A549 (cell line): Measurements from ENCODE around the gene FBXL15. TPM values are rescaled to one million over a fixed set of nuclear protein-coding genes. Genes with fewer than 3 reads are reported as not detected.

Experiments used
- ATAC-seq, 2 experiments: fragments of 200-7000 bp in 1 of 2; fragments of >200 bp in 1 of 2; cut with Nextera tagmentation in 1 of 2; cut with Tn5 transposase in 1 of 2; 3 replicates each; pipeline versions ENCODE4 v1.8.0 to v1.9.1; 2018 to 2020; ENCODE audit warnings: mild to moderate bottlenecking in 1 of 2, moderate library complexity in 1 of 2
- CTCF ChIA-PET: fragments of 300-600 bp; sonication (Branson Sonifier 250); formaldehyde crosslinking; extraction: SDS; loops from one replicate; lab custom pipeline; 2021; ENCODE audit warnings: antibody characterized with exemption, inconsistent platforms; lab: Yijun Ruan, JAX
- POLR2A ChIA-PET: fragments of 350-600 bp; formaldehyde crosslinking; extraction: SDS; loops from one replicate; lab custom pipeline; 2021; ENCODE audit warnings: antibody characterized with exemption, inconsistent platforms; lab: Yijun Ruan, JAX
- DNase-seq, 2 experiments: peaks; one replicate each; pipeline versions ENCODE4 v3.0.0 to v3.0.0-alpha.2; 2011 to 2016; ENCODE audit warnings: low read depth in 1 of 2, low spot score in 1 of 2
- FAIRE-seq: peaks from 2 replicates; lab custom pipeline; 2011; peaks lifted over from hg19 to GRCh38; lab: Jason Lieb, UNC
- H3K27ac ChIP-seq, 2 experiments: fragments of >200 bp; sonication (Bioruptor Twin); formaldehyde crosslinking; 3 replicates each; pipeline ENCODE4 v1.5.1; 2016 to 2017
- H3K4me1 ChIP-seq: fragments of >200 bp; sonication (Bioruptor Twin); formaldehyde crosslinking; 3 replicates; pipeline ENCODE4 v1.6.1; 2016
- H3K4me2 ChIP-seq: fragments of >200 bp; sonication (Bioruptor Twin); formaldehyde crosslinking; 3 replicates; pipeline ENCODE4 v1.6.1; 2016
- H3K4me3 ChIP-seq: fragments of >200 bp; sonication (Bioruptor Twin); formaldehyde crosslinking; 3 replicates; pipeline ENCODE4 v1.5.1; 2016
- H3K9me3 ChIP-seq: fragments of >200 bp; sonication (Bioruptor Twin); formaldehyde crosslinking; 3 replicates; pipeline ENCODE4 v1.6.1; 2016
- ATOH8 ChIP-seq: fragments of 250-450 bp; sonication (Bioruptor Pico); IDR thresholded peaks from 2 replicates; pipeline ENCODE4 v1.5.0; 2020; ENCODE audit warnings: low read depth, mild to moderate bottlenecking, moderate library complexity
- BCL3 ChIP-seq: fragments of >200 bp; sonication (Bioruptor Twin); formaldehyde crosslinking; IDR thresholded peaks from 3 replicates; pipeline ENCODE4 v1.6.1; 2016
- CBX2 ChIP-seq: fragments of 200-600 bp; sonication (generic); IDR thresholded peaks from 2 replicates; pipeline ENCODE4 v1.6.1; 2016; ENCODE audit warnings: low read depth, mild to moderate bottlenecking, borderline replicate concordance
- CHD2 ChIP-seq: fragments of 150-350 bp; IDR thresholded peaks from 2 replicates; pipeline ENCODE4 v1.6.1; 2014; ENCODE audit warnings: low read length; ENCODE audit not compliant: partially characterized antibody
- CTCF ChIP-seq: fragments of >200 bp; sonication (Bioruptor Twin); formaldehyde crosslinking; IDR thresholded peaks from 3 replicates; pipeline ENCODE4 v1.5.1; 2016
- EHMT2 ChIP-seq: fragments of 200-600 bp; sonication (generic); IDR thresholded peaks from 2 replicates; pipeline ENCODE4 v1.6.1; 2016; ENCODE audit warnings: antibody characterized with exemption, low read depth, mild to moderate bottlenecking, moderate library complexity
- ELK1 ChIP-seq: fragments of 150-350 bp; IDR thresholded peaks from 2 replicates; pipeline ENCODE4 v1.6.1; 2014; ENCODE audit warnings: low read depth, mild to moderate bottlenecking, low read length
- FOSL2 ChIP-seq, 2 experiments: fragments of 450-650 bp in 1 of 2; fragments of >200 bp in 1 of 2; sonication (Bioruptor Twin) in 1 of 2; formaldehyde crosslinking; IDR thresholded peaks; 2 replicates each; pipeline versions ENCODE4 v1.5.0 to v1.6.1; 2016 to 2020; ENCODE audit warnings: mild to moderate bottlenecking in 1 of 2, moderate library complexity in 1 of 2
- FOXS1 ChIP-seq: fragments of 250-450 bp; sonication (Bioruptor Pico); IDR thresholded peaks from 2 replicates; pipeline ENCODE4 v1.5.0; 2020; ENCODE audit warnings: mild to moderate bottlenecking, moderate library complexity
- HDAC2 ChIP-seq: fragments of 200-600 bp; sonication (generic); IDR thresholded peaks from 2 replicates; pipeline ENCODE4 v1.6.1; 2016
- HEYL ChIP-seq: fragments of 250-450 bp; sonication (Bioruptor Pico); IDR thresholded peaks from 2 replicates; pipeline ENCODE4 v1.8.0; 2021; ENCODE audit warnings: mild to moderate bottlenecking, moderate library complexity
- HMGXB4 ChIP-seq: fragments of 250-450 bp; sonication (Bioruptor Pico); IDR thresholded peaks from 2 replicates; pipeline ENCODE4 v1.5.0; 2021; ENCODE audit warnings: mild to moderate bottlenecking, moderate library complexity, borderline replicate concordance
- JUNB ChIP-seq: fragments of >200 bp; sonication (Bioruptor Twin); formaldehyde crosslinking; IDR thresholded peaks from 2 replicates; pipeline ENCODE4 v1.6.1; 2016
- MAZ ChIP-seq: fragments of 150-350 bp; IDR thresholded peaks from 2 replicates; pipeline ENCODE4 v1.6.1; 2014; ENCODE audit warnings: antibody characterized with exemption, low read depth, low read length, borderline replicate concordance
- NFE2L2 ChIP-seq: fragments of 150-350 bp; conservative IDR thresholded peaks from 2 replicates; pipeline ENCODE4 v1.6.1; 2014; ENCODE audit warnings: low read length
- POLR2AphosphoS2 ChIP-seq: conservative IDR thresholded peaks from 2 replicates; pipeline ENCODE4 v1.6.1; 2012; ENCODE audit warnings: low read length, improper control_type of control experiment, inconsistent platforms
- RAD21 ChIP-seq, 2 experiments: fragments of >200 bp in 1 of 2; sonication (Bioruptor Twin) in 1 of 2; formaldehyde crosslinking in 1 of 2; IDR thresholded peaks in 1 of 2; conservative IDR thresholded peaks in 1 of 2; 2 replicates in 1 of 2; 3 replicates in 1 of 2; pipeline ENCODE4 v1.6.1; 2012 to 2018; ENCODE audit warnings: inconsistent platforms in 1 of 2
- RARB ChIP-seq: fragments of 250-450 bp; sonication (Bioruptor Pico); IDR thresholded peaks from 2 replicates; pipeline ENCODE4 v1.8.0; 2021; ENCODE audit warnings: mild to moderate bottlenecking, moderate library complexity
- RCOR1 ChIP-seq: fragments of 150-350 bp; IDR thresholded peaks from 2 replicates; pipeline ENCODE4 v1.6.1; 2014; ENCODE audit warnings: antibody characterized with exemption, low read length, low read depth
- REST ChIP-seq: fragments of 200-600 bp; sonication (generic); IDR thresholded peaks from 2 replicates; pipeline ENCODE4 v1.6.1; 2016; ENCODE audit warnings: antibody characterized with exemption, mild to moderate bottlenecking, moderate library complexity
- RFX5 ChIP-seq: fragments of 450-650 bp; IDR thresholded peaks from 2 replicates; pipeline ENCODE4 v1.7.1; 2014; ENCODE audit warnings: antibody characterized with exemption, mild to moderate bottlenecking, moderate library complexity
- TP53 ChIP-seq: fragments of 250-450 bp; sonication (Bioruptor Pico); IDR thresholded peaks from 2 replicates; pipeline ENCODE4 v1.5.0; 2021; ENCODE audit warnings: mild to moderate bottlenecking, moderate library complexity
- WGBS: methylation state at CpG from one replicate; pipeline ENCODE4 v1.1.6; 2017; ENCODE audit errors: missing lambda C conversion rate; 5-methylcytosine and 5-hydroxymethylcytosine counted together
- polyA plus RNA-seq, 4 experiments: library from polyadenylated mRNA; depleted of rRNA in 3 of 4; stranded (reverse); fragments of >200 nt; fragmentation: RNase III in 1 of 4; extraction: RNeasy Plus Mini Kit Qiagen cat#74134 plus additional on column Dnase treatment in 1 of 4; gene quantifications; 2 replicates in 3 of 4; 3 replicates in 1 of 4; pipeline ENCODE4 v1.2.3, GENCODE V29; 2011 to 2017
- TF ChIP-seq, protein P1 (sequence below): IDR thresholded peaks from 2 replicates; pipeline ENCODE4 v1.6.1; 2012
- TF ChIP-seq, protein P2 (sequence below): fragments of >200 bp; sonication (Bioruptor Twin); formaldehyde crosslinking; IDR thresholded peaks from 2 replicates; pipeline ENCODE4 v1.6.1; 2016
- TF ChIP-seq, protein P3 (sequence below): IDR thresholded peaks from 2 replicates; pipeline ENCODE4 v1.6.1; 2012; ENCODE audit warnings: low read depth, borderline replicate concordance

Gene FBXL15
- polyA plus RNA-seq, 2 of the 4 experiments (the other 2 are of a cell fraction), result 4.8 to 9.4 TPM

DNA sequence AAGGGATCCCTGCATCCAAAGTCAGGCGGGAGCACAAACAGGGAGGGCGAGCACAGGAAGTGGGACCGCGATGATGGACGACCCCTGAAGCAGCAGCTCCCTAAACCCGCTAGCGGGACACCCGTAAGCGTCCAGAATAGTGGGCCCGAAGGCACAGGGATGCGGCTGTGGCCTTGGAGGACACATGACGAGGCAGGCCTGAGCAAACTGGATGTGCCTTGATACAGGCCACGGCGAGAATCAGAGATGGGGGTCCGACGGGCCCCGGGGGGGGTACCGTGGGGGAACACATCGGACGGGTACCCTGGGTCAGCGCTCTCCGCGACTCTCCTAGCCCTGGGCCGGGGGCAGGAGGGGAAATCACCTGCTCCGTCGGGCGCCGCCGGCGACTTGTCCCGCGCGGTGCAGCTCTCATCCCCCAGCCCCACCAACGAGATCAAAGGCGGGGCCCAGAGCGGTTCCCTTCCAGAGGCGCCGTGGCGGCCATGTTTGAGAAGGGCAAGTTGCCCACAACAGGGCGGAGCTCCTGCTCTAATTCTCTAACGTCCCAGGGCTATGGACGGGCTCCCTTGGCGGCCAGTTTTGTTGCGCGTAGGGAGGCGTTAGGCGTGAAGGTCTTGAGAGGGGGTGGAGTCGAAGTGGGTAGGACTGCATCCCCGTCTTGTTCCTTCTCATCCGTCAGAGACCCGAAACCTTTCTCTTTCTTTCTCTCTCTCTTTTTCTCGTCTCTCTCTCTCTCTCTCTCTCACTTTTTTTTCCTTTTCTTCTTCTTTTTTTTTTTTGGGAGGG is 11.7 kb downstream of the FBXL15 start, which contains the start of gene CUEDC2:
Gene CUEDC2 (minus strand): TSS at position 413 of the 789 bp plus-strand sequence. CDS start 7,386 bp downstream, outside the sequence.
- Histone ChIP-seq H3K4me3 (peak within 1 kb of the TSS; percentile 87), H3K4me1 (peaks cover 14% of the 10 kb centered on the region), H3K4me2 (peak within 1 kb of the TSS; percentile 91), H3K27ac (peak within 1 kb of the TSS; percentile 92 to 95), H3K9me3 (no peaks in the 10 kb centered on the region)
- DNase-seq (peak; percentile 96 to 97), FAIRE-seq (no peak), ATAC-seq (peak; percentile 95 to 96)
- POLR2A ChIA-PET, result interaction anchor here (0.5 to 1.7 kb wide), 12 partner anchors 8 to 279 kb away, joined by 3 to 15 read pairs (median 4); partner anchors contain the start of genes ACTR1A, FBXL15, GBF1 and NFKB2
- CTCF ChIA-PET, result interaction anchor here (0.7 to 17.4 kb wide), 10 partner anchors 8 to 263 kb away, joined by 3 to 337 read pairs (median 6); partner anchors contain the start of genes C10orf95, FBXL15 and NFKB2
- 0% methylated on average over 19 of the region's 52 CpGs for WGBS
- no peak for TF ChIP-seq RFX5
- TF ChIP-seq FOSL2 (IDR thresholded peaks at IDR 0.05), result no peak
- no peak for TF ChIP-seq FOSL2 (CRISPR knock-in tag; IDR thresholded peaks at IDR 0.05)
- TF ChIP-seq REST, result 0 out of 2 replicates have a peak, but pooled peaks have one; percentile 28
- TF ChIP-seq TP53 (CRISPR knock-in tag), result no peak
- no peak for TF ChIP-seq HEYL (CRISPR knock-in tag)
- TF ChIP-seq, protein P1, sequence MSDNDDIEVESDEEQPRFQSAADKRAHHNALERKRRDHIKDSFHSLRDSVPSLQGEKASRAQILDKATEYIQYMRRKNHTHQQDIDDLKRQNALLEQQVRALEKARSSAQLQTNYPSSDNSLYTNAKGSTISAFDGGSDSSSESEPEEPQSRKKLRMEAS, result peak; percentile 80
- no peak for TF ChIP-seq CBX2
- TF ChIP-seq JUNB, result no peak
- TF ChIP-seq, protein P2, sequence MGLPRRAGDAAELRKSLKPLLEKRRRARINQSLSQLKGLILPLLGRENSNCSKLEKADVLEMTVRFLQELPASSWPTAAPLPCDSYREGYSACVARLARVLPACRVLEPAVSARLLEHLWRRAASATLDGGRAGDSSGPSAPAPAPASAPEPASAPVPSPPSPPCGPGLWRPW, result no peak
- TF ChIP-seq RCOR1, result no peak
- no peak; a peak in 1 of 5 replicates for TF ChIP-seq RAD21 (conservative IDR thresholded peaks at IDR 0.05 in 1 of 2, IDR thresholded peaks at IDR 0.05 in 1 of 2)
- no peak for TF ChIP-seq FOXS1
- no peak for TF ChIP-seq ATOH8
- TF ChIP-seq BCL3, result peak; percentile 44; the same call in 1 of the 3 replicates
- no peak for TF ChIP-seq HDAC2
- TF ChIP-seq, protein P3, sequence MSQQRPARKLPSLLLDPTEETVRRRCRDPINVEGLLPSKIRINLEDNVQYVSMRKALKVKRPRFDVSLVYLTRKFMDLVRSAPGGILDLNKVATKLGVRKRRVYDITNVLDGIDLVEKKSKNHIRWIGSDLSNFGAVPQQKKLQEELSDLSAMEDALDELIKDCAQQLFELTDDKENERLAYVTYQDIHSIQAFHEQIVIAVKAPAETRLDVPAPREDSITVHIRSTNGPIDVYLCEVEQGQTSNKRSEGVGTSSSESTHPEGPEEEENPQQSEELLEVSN, result peak; percentile 1; the same call in 1 of the 2 replicates
- no peak for TF ChIP-seq NFE2L2
- TF ChIP-seq EHMT2, result no peak
- no peak for TF ChIP-seq ELK1
- TF ChIP-seq RARB (CRISPR knock-in tag), result no peak
- no peak for TF ChIP-seq CTCF
- no peak for TF ChIP-seq CHD2
- no peak for TF ChIP-seq MAZ
- TF ChIP-seq POLR2AphosphoS2, result no peak
- no peak for TF ChIP-seq HMGXB4
